Stimulated activated CD4-positive, alpha-beta T cell treated with anti-CD3 and anti-CD28 coated beads, Interleukin-4, amount 100 ng/mL, for 4 hours (primary cell): ENCODE data around the gene APLF.
"Not testable (repeated sequence)": the region's sequence is repeated elsewhere in the genome, so short reads cannot be mapped to it uniquely, and the experiment has no call there.

Experiments used
- DNase-seq, 2 experiments: peaks; one replicate each; pipeline ENCODE4 v3.0.0-alpha.2; 2020

The APLF gene

DNA sequence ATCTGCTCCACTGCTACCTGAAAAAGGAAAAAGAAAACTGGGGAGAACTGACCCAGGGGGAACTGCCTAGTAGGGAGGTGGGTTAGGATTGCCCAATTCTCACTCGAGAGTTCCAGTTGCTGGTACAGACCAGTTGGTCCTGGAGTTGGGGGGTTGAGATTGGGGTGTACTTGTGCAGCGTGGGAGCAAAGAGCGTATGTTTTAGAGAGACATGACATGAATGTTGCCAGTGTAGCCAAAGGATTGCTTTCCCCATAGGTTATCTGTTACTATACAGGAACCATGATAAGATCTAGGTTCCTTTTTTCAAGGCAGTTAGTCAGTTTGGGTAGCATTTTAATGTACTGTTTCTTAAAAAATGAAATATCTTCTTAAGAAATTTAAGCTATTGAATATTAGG, 68.6 kb downstream of the APLF start:
- DNase-seq, result no peak

GRCh38 chr2:68537011-68537410, 69.6 kb downstream of the APLF start:
- DNase-seq, result no peak

GRCh38 chr2:68537809-68538208, 70.4 kb downstream of the APLF start:
- no peak for DNase-seq

DNA sequence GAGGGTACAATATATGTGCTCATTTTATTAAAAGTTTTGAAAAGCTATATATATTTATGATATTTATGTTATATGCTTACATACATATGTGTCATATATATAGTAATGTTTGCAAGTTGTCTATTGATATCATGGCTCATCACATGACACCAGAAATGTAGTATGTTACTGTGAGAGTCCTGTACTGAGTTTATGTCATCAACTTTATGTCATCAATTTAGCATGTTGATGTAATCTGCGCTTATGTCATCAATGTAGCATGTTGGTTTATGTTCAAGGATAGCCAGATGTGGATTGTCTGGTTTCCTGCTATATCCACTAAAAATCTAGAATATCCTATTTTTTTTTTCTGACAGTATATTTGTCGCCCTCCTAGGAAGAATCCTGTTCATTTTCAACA, 77.4 kb downstream of the APLF start:
- DNase-seq, result no peak

GRCh38 chr2:68548396-68548795, 81.0 kb downstream of the APLF start:
- no peak for DNase-seq

- no peak for DNase-seq
These were observed 85.7 kb downstream of the APLF start for GRCh38 chr2:68553098-68553497.

- not testable (repeated sequence) for DNase-seq
These were observed 88.2 kb downstream of the APLF start for GRCh38 chr2:68555425-68556206.

DNA sequence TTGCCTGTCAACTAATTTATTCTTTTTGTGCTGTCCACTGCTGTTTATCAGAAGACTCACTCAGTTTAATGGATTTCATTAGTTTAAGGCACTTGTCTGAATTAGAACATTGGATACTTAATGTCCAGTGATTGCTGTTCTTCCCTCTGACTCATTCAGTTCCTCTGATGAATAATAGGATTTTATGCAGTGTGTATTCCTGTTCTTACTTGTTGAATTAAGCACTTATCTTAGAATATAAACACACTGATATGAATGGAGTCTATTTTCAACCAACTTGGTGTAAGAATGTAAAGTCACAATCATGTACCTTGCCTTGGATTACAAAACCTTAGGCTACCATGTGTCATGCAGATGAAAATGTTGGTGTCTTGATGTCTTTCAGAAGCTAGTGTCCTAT, 89.0 kb downstream of the APLF start:
- DNase-seq, result no peak

DNA sequence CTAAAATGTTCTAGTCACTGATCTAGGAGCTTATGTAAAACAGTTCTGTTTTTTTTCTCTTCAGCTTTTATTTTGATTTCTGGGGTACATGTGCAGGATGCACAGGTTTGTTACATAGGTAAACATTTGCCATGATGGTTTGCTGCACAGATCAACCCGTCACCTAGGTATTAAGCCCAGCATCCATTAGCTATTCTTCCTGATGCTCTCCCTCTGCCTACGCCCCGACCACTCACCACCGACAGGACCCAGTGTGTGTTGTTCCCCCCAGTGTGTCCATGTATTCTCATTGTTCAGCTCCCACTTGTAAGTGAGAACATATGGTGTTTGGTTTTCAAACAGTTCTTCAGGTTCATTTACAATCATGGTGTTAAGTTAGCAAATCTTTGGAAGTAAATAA, 91.2 kb downstream of the APLF start:
- no peak for DNase-seq

- no peak for DNase-seq
These were observed 92.3 kb downstream of the APLF start for GRCh38 chr2:68559692-68560091.

- no peak for DNase-seq
These were observed 93.2 kb downstream of the APLF start for GRCh38 chr2:68560545-68560944.

DNA sequence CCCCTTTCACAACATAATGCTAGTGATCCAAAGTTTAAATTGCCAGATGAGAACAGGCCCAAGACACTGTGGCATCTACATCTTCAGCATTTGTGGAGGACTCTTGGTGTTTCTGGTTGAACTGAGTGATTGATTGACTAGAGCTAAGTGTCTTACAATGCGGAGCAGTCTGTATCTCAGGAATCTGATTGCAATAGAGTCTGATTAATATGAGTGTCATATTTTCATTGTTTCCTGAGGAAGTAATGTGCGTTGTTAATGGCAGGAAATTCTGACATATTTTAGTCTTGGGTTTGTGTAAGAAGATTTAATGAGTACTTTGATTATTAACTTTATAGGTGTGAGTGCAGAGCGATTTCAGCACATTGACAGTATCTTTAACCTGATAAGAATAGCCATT, 94.0 kb downstream of the APLF start:
- no peak for DNase-seq

GRCh38 chr2:68562934-68563333, 95.5 kb downstream of the APLF start:
- DNase-seq, result no peak

- no peak for DNase-seq
These were observed 97.0 kb downstream of the APLF start for GRCh38 chr2:68564426-68564825.

GRCh38 chr2:68565273-68565672, 97.9 kb downstream of the APLF start:
- DNase-seq, result no peak

GRCh38 chr2:68565858-68566257, 98.5 kb downstream of the APLF start:
- no peak for DNase-seq

DNA sequence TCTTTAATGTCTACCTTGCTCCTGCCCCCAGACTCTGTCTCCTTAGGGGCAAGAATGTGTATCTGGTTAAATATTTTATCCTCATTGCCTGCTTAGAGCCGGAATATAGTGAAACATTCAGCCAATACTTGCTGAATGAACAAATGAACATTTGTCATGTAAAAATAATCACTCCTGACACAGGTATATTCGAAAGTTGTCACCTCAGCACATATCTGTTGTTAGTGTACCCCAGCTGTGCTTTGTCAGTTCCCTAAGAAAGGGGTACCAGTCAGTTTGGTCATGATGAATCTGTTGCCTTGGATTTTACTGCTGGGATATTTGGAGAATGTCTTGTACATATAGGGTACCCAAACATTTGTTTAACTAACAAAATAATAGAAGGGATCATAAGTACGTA, 99.0 kb downstream of the APLF start:
- no peak for DNase-seq

GRCh38 chr2:68568116-68568515, 100.7 kb downstream of the APLF start:
- DNase-seq, result no peak

GRCh38 chr2:68569604-68570003, 102.2 kb downstream of the APLF start:
- DNase-seq, result no peak

- not testable (repeated sequence) for DNase-seq
These were observed 103.0 kb downstream of the APLF start for GRCh38 chr2:68570434-68570833.

GRCh38 chr2:68574202-68574791, 106.9 kb downstream of the APLF start:
- no peak for DNase-seq

- no peak for DNase-seq
These were observed 109.8 kb downstream of the APLF start for GRCh38 chr2:68577183-68577582.

- DNase-seq, result no peak
These were observed 112.3 kb downstream of the APLF start for GRCh38 chr2:68579689-68580088.

GRCh38 chr2:68588589-68588988, 121.2 kb downstream of the APLF start:
- no peak for DNase-seq

DNA sequence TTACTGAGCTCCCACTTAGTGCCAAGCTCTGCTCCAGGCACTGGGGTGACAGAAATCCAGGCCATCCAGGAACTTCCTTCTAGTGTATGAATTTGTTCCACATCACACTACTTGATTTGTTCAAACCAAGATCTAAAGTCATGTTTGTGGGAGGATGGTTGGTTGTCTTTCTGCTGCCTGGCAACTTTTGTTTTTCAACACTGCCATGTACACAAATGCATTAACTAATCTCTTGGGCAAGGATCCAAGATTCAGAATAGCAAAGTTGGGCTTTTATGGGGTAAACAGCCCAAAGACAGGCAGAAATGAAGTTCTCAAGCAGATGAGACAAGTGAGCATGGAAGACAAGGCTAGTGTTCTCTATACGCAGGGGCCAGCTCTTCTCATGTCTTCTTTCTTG, 122.6 kb downstream of the APLF start:
- DNase-seq, result no peak
